Hippocampal formation (tissue), 2 donors: Measurements from ENCODE around the gene NMT2.
"Not testable (repeated sequence)": the region's sequence is repeated elsewhere in the genome, so short reads cannot be mapped to it uniquely, and the experiment has no call there.

Experiments used
- DNase-seq, 2 donors: peaks; one replicate each; lab custom pipeline; 2025; lab: John Stamatoyannopoulos, UW

NMT2 gene

GRCh38 chr10:15168291-15168785, at the start of gene NMT2:
Gene NMT2, minus strand, starts transcription at chr10:15168693. Its CDS starts 81 bp downstream, at chr10:15168612.
- peak in 1 of 2 donors; percentile 97 for DNase-seq

DNA sequence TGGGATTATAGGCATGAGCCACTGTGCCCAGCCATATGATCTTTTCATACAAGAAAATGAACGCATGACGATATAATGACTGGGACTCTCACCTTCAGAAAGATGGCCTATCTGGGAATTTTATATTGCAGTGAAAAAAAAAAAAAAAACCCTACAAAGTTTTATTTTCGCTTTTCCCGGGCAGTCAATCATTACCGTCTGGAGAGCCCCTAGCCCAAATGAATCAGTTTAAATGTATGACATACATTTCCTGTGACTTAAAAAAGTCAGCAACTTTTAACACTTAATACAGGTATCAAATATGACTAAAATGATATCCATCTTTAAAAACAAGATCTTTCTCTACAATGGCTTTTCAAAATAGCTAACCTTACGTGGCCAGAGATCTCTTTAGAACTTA, 48.2 kb upstream of the NMT2 start:
- DNase-seq: no peak

- no peak for DNase-seq
These were observed 45.7 kb upstream of the NMT2 start for GRCh38 chr10:15214237-15214636.

GRCh38 chr10:15213461-15213861, 45.0 kb upstream of the NMT2 start:
- no peak for DNase-seq

GRCh38 chr10:15211464-15211979, 43.0 kb upstream of the NMT2 start:
- no peak for DNase-seq

DNA sequence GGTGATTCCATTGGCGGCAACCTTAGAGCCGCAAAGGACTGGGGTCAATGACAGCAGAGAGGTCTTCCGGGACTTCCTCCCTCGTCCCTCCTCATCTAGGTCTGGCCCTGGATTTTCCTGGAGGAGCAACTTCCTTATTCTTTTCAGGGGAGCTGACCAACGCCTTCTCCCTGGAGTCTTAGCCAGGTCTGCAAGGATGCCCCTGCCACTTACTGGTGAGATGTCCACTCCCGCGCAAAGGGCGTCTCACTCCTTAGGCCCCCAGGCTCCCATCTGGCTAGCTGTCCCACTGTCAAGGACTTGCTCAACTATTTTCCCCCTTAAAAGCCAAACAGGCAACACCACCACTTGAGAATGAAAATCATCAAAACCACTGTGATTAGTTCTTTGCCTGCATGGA, 42.0 kb upstream of the NMT2 start:
- DNase-seq: no peak

DNA sequence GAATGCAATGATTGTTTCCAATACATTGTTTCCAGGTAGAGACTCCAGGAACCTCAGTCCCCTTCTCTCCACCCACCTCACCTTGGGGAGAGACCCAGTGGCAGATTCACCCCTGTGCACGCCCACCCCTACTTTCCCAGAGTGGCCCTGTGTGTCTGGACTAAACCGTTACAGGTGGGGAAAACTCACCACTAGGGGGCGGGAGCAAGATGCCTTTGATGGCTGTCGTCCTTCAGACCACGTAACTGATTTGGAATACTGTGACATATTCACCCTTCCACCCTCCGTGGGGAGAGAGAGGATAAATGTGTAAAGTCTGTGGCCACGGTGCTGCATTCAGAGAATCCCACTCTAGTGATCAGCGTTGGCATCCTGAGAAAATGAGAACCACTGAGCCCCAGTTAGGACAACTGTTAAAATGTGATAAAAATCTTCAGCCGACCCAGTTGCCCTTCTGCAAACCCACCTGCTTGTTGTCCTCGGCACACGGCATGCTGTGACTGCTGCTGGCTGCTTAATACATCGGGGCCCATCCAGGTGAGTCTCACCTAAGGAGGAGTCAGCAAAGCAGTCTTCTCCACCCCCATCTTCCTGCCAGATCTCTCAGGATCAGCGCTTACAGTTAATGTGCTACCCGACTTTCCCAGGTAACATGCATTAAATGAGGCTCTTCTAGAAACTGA, 41.5 kb upstream of the NMT2 start:
- DNase-seq: peak; percentile 66 to 67

GRCh38 chr10:15208221-15208620, 39.7 kb upstream of the NMT2 start:
- DNase-seq: no peak

- DNase-seq: not testable (repeated sequence)
These were observed 38.9 kb upstream of the NMT2 start for GRCh38 chr10:15207410-15207809.

GRCh38 chr10:15202639-15203038, 34.1 kb upstream of the NMT2 start:
- no peak for DNase-seq

DNA sequence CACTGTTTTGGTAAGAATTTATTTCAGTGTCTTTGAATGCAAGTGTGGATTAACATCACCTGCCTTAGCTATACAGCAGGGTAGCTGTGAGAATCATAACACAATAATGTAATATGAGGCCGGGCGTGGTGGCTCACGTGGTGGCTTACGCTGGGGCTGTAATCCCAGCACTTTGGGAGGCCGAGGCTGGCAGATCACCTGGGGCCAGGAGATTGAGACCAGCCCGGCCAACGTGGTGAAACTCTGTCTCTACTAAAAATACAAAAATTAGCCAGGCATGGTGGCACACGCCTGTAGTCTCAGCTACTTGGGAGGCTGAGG, 33.8 kb upstream of the NMT2 start:
- DNase-seq: not testable (repeated sequence)

DNA sequence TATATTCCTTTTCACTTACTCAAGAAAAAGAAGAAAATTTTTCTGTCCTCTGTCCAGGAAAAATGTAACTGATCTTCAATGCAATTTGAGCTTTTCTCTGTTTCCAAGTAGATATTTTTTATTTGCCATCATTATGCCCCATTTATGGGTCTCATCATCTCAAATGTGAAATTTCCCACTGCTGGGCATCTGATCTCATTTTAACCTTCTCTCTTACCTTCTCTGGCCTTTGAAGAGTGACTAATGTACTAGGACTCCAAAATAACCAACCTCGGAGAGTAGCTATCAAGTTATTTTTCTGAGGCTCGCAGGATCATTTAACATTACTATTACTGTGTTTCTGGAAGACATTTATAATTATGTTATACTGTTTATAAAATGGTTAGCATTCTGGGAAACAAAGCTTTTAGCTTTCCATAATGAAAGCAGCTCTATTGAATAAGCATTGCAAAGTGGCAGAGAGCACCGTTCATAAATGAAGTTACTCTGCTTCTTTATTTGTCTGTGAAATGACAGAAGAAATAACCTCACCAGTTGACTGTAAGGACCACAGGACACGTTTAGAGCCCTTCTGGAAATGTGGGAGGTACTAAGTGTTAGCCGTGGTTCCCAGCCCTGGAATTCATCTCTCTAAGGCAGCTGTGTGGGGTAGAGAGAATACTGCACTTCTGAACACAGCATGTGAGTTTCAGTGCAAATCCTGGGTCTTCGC, 33.3 kb upstream of the NMT2 start:
- no peak for DNase-seq

GRCh38 chr10:15200626-15201025, 32.1 kb upstream of the NMT2 start:
- DNase-seq: no peak

DNA sequence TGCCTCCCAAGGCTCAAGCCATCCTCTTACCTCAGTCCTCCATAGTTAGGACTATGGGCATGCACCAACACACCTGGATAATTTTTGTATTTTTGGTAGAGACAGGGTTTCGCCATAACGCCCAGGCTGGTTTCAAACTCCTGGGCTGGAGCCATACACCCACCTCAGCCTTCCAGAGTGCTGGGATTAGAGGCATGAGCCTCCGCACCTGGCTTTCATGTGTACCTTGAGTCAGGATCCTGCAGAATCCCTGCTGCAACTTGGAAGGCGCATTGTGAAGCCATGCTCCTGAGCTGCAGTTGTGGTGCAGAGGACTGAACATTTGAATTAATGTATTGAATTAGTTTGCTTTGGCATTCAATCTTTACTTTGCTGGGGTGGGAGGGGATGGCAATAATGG, 29.4 kb upstream of the NMT2 start:
- DNase-seq: no peak

GRCh38 chr10:15197276-15197675, 28.8 kb upstream of the NMT2 start:
- no peak for DNase-seq

DNA sequence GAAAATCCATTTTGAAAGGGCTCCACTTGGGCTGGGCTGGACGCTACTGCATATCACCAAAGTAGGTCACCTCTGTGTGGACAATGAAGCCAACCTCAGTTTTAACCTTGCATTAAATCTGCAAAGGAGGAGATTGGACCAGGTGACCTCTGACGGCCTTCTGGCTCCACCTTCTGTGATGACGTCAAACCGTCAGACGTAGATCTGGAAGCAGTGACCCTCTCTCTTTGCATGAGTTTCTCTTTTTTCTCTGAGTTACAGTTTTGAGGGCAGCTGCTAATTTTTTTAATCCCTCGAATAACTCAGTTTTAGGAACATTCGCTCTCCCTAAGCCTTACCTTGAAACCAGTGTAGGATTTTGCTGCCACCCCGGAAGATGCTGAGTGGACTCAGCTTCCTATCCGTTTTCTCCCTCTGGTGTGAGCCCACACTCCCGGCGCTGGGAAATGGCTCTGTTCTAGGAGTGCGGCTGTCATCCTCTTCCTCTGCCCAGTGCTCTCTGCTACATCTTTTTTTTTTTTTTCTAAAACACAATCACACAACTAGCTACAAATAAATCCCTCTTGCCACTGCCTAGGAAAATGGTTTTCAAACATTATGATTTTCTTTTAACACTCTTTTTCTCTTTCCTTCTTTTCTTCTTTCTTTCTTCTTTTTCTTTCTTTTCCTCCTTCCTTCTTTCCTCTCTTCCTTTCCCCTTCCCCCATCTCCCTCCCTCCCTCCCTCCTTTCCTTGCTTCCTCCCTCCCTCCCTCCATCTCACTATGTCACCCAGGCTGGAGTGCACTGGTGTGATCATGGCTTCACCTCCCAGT, 27.7 kb upstream of the NMT2 start:
- DNase-seq: no peak

- no peak for DNase-seq
These were observed 20.8 kb upstream of the NMT2 start for GRCh38 chr10:15189133-15189885.

- DNase-seq: no peak
These were observed 20.1 kb upstream of the NMT2 start for GRCh38 chr10:15188603-15189002.

- DNase-seq: no peak
These were observed 15.4 kb upstream of the NMT2 start for GRCh38 chr10:15183689-15184481.

GRCh38 chr10:15182540-15183207, 14.2 kb upstream of the NMT2 start:
- DNase-seq: no peak
